Posterior vena cava (tissue), 2 donors: ENCODE results near the gene POLR1A. TPM values are rescaled to one million over a fixed set of nuclear protein-coding genes. Genes with fewer than 3 reads are reported as not detected.
"Not testable (repeated sequence)": the region's sequence is repeated elsewhere in the genome, so short reads cannot be mapped to it uniquely, and the experiment has no call there.

ENCODE experiments used
- DNase-seq: peaks from one replicate; pipeline ENCODE4 v3.0.0-alpha.2; 2020; ENCODE audit warnings: low spot score
- intact Hi-C, 2 donors: fragments of 100-400 bp; cut with DNase I; formaldehyde crosslinking; loops; one replicate each; pipeline versions ENCODE4 v1.14.1 to v1.14.2; 2022 to 2023
- total RNA-seq, 2 donors: library from RNA; stranded (reverse); fragmentation: NEBNext Ultra II Directional; extraction: Animal tissue kit (Norgen Biotek cat#: 25700); gene quantifications; one replicate each; pipeline ENCODE4 v1.2.1, GENCODE V29; 2021
- donor health status: DM: yes; HTN: yes; CAD: no.
- donor health status: DM: yes; HTN: yes; CAD: no.

The POLR1A gene
- total RNA-seq, 2 donors from 2014 or later, result 29.8 to 32.3 TPM

DNA sequence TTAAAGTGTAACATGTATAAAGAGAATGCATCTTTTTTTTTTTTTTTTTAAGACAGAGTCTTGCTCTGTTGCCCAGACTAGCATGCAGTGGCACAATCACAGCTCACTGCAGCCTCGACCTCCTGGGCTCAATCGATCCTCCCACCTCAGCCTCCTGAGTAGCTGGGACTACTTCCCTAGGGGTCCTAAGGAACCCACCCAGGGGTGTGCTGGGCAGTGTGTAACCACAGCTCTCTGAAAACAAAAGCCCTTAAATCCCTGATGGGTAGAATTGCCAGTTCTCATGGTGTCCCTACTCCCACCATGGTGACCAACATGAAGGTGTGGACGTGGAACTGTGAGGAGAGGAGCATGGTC, 111.3 kb downstream of the POLR1A start:
- no peak for DNase-seq
- intact Hi-C loops, result no loop called here

DNA sequence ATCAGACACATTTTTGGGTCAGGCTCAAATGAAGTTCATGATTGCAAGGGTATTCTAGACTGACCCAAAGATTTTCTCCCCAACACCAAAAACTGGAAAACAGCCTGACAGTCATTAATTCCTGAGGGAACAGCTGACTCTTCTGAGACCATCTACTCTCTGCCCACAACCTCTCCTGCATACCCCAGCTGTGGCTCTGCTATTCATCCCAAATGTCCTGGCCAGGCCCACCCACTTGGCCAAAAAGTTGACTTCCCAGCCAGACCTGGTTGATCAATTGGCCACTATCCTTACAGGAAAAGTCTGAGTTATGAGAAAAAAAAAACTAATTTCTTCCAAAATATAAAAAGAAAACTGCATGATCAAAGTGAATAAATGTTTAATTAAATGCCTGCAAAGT, 113.1 kb downstream of the POLR1A start:
- intact Hi-C loops, result no loop called here
- DNase-seq, result no peak

GRCh38 chr2:85992053-85992452, 113.6 kb downstream of the POLR1A start:
- not testable (repeated sequence) for DNase-seq

GRCh38 chr2:85990084-85990483, 115.6 kb downstream of the POLR1A start:
- intact Hi-C loops, result no loop called here
- DNase-seq, result no peak

More at GRCh38 chr2:85992053-85992452, 113.6 kb downstream of the POLR1A start:
- intact Hi-C loops, result not testable (repeated sequence)

GRCh38 chr2:85989288-85989865, 116.3 kb downstream of the POLR1A start:
- intact Hi-C loops, result no loop called here
- no peak for DNase-seq

- intact Hi-C loops, result no loop called here
- DNase-seq, result no peak
Measured at GRCh38 chr2:85988914-85989270, 116.8 kb downstream of the POLR1A start.

DNA sequence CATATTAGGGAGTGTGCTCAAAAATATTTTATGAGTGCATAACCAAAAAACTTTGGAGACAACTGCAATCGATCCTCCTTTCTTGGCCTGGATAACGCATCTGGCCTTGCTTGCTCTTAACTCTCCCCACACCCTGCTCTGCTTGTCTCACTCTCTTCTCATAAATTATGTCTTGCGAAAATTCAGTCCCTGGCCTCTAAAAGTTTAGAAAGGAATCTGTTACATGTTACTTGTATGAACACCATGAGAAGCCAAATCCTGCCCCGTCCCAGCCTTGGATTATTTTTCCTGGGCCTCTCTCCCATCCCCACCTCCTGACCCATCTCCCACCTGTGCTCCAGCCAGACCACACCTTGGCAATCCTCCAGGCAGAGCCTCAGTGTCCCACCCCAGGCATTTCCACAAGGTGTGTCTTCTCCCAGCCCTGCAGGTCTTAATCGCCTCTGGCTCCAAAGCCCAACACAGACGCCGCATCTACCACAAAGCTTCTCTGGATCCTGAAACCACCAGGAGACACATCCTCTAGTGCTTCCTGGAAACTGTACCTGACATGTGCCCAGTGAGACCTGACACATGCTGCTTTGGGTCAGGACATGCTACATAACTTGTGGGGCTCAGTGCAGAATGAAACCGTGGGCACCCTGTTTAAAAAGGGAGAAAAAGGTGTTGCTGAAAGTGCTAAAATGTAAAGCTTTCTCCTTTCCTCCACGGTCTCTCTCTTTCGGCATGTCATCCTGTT, 117.3 kb downstream of the POLR1A start:
- no peak for DNase-seq
- intact Hi-C loops, result no loop called here

GRCh38 chr2:85987266-85988174, 118.2 kb downstream of the POLR1A start:
- intact Hi-C loops, result no loop called here
- no peak for DNase-seq

- intact Hi-C loops, result no loop called here
Measured at GRCh38 chr2:85986121-85986520, 119.6 kb downstream of the POLR1A start.

GRCh38 chr2:85984788-85985187, 120.9 kb downstream of the POLR1A start:
- intact Hi-C loops, result no loop called here
- no peak for DNase-seq

More at GRCh38 chr2:85986121-85986520, 119.6 kb downstream of the POLR1A start:
- DNase-seq, result no peak

DNA sequence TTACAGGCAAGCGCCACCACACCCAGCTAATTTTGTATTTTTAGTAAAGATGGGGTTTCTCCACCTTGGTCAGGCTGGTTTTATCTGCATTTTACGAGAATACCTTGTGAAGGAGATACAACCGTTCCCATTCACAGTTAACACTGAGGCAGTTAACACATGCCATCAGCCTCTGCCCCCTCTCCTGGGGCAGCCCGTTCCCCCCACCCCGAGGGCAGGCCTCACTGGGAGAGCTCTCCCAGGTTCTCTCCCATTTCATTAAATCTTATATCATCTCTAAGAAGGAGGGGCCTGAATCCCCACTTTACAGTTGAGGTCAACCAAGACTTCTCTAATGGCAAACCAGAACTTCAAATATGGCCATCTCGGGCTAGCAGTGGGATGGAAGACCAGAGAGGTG, 121.9 kb downstream of the POLR1A start:
- no peak for DNase-seq
- intact Hi-C loops, result no loop called here

GRCh38 chr2:85981579-85982247, 124.0 kb downstream of the POLR1A start:
- intact Hi-C loops, result no loop called here
- DNase-seq, result no peak

DNA sequence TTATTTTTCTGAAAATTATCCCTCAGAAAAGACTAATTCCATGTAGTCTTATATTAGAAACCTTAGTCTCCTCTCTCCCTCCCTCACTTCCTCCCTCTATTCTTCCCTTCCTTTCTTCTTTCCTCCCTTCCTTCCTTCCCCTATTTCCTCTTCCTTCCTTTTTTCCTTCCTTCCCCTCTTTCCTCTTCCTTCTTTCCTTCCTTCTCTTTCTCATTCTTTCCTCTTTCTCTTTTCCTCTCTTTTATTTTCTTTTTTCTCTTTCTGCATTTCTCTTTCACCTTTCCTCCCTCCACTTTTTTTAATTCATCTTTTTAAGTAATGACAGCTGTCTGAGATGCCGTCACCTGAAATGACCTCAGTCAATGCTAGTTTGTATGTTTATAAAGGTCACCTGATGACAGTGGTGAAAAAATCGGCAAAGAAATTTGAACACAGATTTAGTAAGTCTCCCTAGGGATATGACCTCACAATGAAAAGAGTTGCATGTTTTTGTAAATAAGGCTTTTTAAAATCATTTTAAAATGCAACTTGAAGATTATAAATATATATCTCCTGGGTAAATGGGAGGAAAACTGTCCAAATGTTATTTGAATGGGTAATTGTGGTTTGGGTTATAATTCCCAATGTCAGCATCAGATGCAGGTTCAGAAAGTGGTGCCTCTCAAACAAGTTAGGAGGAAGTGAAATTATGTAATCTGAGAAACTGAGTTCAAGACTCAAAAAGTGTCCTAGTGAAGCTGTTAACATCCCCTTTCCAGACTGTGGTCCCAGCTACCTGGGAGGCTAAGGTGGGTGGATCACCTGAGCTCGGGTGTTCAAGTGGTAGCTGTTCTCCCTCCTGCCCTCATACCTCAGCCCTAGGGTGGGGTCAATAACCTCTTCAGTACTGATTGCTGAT, 126.6 kb downstream of the POLR1A start:
- DNase-seq, result no peak
- intact Hi-C loops, result no loop called here

DNA sequence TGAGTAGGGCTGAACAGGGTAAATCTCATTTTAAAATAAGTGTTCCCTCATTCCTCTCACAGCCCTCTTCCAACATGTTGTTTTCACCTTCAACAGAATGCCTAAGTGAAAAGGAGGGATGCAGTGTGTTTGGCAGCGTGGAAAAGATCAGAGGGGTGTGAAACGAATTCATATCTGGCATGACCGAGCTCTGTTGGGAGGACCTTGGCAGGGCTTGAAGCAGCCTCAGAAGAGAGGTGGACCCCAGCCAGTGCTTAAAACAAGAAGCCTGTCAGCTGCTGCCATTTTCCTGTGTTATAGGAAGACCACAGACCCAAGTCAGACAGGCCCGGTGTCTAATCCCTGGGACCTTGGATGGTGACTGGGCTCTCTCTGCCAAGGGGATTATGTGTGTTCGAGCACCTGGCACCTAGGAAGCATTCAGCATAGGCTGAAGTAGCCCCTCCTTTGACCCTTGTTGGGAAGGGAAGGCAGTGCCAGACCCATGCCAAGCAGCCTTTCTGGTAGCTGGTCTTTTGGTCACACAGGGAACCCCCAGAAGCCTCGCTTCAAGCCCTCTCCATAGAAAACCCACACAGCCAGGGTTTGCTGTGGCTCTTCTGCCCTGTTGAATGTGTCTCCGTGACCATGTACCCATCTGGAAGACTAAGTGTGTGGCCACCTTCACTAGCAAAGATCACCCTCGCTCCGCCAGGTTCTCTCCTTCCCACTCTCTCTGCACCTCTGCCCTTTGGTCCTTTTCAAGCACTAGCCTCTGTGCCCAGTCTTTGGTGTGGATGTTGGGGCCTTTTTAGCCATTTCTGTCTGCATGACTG, 129.4 kb downstream of the POLR1A start:
- DNase-seq, result no peak
- intact Hi-C loops, result no loop called here

DNA sequence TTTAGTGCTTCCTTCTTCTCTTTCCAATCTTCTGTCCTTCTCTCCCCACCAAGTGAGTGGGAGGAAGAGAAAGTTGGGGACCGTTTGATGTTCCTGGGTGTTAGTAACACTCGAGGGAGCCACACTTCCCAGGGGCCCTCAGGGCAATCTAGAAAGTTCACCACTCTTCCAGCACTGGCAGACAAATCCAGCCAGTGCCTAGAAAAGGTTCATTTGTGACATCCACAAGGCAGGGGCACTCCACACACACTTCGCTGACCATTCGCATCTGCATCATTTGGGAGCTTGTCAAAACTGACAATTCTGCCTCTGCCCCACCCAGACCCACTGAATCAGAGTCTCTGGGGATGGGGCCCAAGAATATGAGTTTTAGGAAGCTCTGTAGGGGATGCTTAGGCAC, 130.1 kb downstream of the POLR1A start:
- DNase-seq, result no peak

DNA sequence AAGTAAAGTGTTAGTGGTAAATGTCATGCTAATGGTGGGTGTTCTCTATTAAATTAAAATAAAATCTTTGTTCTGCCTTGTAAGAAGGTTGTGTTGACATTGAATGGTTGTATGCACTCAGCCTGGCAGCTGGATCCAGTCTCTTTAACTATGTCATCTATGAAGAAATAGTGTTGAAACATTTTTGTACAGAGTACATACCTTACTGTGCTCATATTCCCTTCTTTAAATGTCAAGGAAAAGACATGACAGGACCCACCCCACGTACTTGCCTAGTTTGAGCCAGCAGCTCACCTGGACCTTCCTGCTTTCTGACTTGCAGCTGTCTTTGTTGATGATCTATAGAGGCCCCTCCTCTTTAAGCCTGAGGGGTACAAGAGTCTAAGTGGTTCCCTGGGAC, 131.3 kb downstream of the POLR1A start:
- intact Hi-C loops, result no loop called here

More for the DNA sequence above, 130.1 kb downstream of the POLR1A start:
- intact Hi-C loops, result no loop called here

GRCh38 chr2:85972355-85972754, 133.3 kb downstream of the POLR1A start:
- no peak for DNase-seq

More for the DNA sequence above, 131.3 kb downstream of the POLR1A start:
- DNase-seq, result no peak

GRCh38 chr2:85971366-85971765, 134.3 kb downstream of the POLR1A start:
- intact Hi-C loops, result no loop called here
- DNase-seq, result no peak

More at GRCh38 chr2:85972355-85972754, 133.3 kb downstream of the POLR1A start:
- intact Hi-C loops, result no loop called here
